ENCODE results near the gene HHIPL1.

GRCh38 chr14:99654235-99654985, 9.5 kb downstream of the HHIPL1 start:
- TF ChIP-seq POLR2A (IDR thresholded peaks at IDR 0.05) (no peak), CTCF (IDR thresholded peaks at IDR 0.05) (no peak)

All from breast epithelium (tissue), 3 donors.